ENCODE data around the gene PRIMA1. TPM values are rescaled to one million over a fixed set of nuclear protein-coding genes. Genes with fewer than 3 reads are reported as not detected.

The PRIMA1 gene
- total RNA-seq, 1 experiment from 2014 or later: 0.26 TPM

DNA sequence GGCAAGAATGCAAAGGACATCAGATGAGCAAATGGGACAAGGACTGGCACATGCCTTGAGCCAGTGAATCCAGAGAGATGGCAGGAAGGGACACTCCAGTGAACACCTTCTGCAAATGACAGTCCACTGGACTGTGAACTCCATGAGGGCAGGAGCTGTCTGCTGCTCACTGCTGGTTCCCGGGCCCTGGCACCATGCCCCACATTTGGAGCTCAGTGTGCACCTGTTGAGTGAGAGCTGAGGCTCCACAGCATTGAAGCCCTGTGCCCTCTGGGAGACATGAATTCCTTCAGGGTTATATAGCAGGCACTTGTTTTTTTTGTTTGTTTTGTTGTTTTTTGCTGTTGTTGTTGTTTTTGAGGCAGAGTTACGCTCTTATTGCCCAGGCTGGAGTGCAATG is 13.1 kb downstream of the PRIMA1 start:
- no peak for DNase-seq (ENCODE audit: low read depth, low spot score)
- no TSS peak for BruUV-seq (replicated peaks)
- no peak for TF ChIP-seq CTCF (IDR thresholded peaks at IDR 0.05)
- TF ChIP-seq POLR2AphosphoS5 (IDR thresholded peaks at IDR 0.05; ENCODE audit: low read depth, low read length): no peak
- TF ChIP-seq, protein P1, sequence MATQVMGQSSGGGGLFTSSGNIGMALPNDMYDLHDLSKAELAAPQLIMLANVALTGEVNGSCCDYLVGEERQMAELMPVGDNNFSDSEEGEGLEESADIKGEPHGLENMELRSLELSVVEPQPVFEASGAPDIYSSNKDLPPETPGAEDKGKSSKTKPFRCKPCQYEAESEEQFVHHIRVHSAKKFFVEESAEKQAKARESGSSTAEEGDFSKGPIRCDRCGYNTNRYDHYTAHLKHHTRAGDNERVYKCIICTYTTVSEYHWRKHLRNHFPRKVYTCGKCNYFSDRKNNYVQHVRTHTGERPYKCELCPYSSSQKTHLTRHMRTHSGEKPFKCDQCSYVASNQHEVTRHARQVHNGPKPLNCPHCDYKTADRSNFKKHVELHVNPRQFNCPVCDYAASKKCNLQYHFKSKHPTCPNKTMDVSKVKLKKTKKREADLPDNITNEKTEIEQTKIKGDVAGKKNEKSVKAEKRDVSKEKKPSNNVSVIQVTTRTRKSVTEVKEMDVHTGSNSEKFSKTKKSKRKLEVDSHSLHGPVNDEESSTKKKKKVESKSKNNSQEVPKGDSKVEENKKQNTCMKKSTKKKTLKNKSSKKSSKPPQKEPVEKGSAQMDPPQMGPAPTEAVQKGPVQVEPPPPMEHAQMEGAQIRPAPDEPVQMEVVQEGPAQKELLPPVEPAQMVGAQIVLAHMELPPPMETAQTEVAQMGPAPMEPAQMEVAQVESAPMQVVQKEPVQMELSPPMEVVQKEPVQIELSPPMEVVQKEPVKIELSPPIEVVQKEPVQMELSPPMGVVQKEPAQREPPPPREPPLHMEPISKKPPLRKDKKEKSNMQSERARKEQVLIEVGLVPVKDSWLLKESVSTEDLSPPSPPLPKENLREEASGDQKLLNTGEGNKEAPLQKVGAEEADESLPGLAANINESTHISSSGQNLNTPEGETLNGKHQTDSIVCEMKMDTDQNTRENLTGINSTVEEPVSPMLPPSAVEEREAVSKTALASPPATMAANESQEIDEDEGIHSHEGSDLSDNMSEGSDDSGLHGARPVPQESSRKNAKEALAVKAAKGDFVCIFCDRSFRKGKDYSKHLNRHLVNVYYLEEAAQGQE (IDR thresholded peaks at IDR 0.05; ENCODE audit: insufficient read depth in 1 of 2, low read depth in 2 of 2, low read length in 1 of 2): no peak
- no peak for TF ChIP-seq TCF7L2 (IDR thresholded peaks at IDR 0.05; ENCODE audit: low read depth, low read length)
- TF ChIP-seq SIN3A (IDR thresholded peaks at IDR 0.05; ENCODE audit: borderline replicate concordance, insufficient read depth, low read depth, low read length): no peak
- no peak overlapping the region for H3K27ac ChIP-seq (ENCODE audit: low read length)
- in situ Hi-C loops (cut with HindIII; ENCODE audit: low pct_unique_long_range_greater_than_20kb, low sequenced_read_pairs) (no loop called here), intact Hi-C loops (cut with micrococcal nuclease; ENCODE audit: unreplicated experiment) (no loop called here)
- H3K27me3 ChIP-seq (ENCODE audit: control insufficient read depth, insufficient read depth, low read length): no peaks in the 10 kb centered on the region
- ChIA-PET CTCF (no interaction called here), POLR2A (no interaction called here)
- no peak overlapping the region for H3K4me3 ChIP-seq (ENCODE audit: low read depth in 2 of 2, low read length in 2 of 2)
- no peak for ATAC-seq
- no peaks in the 10 kb centered on the region for H3K9me3 ChIP-seq (ENCODE audit: control insufficient read depth, insufficient read depth, low read depth, low read length)
- H3K36me3 ChIP-seq (ENCODE audit: control insufficient read depth, insufficient read depth, low read length): no peaks in the 10 kb centered on the region
- no peaks in the 10 kb centered on the region for H3K4me1 ChIP-seq (ENCODE audit: control insufficient read depth, insufficient read depth, low read length)

DNA sequence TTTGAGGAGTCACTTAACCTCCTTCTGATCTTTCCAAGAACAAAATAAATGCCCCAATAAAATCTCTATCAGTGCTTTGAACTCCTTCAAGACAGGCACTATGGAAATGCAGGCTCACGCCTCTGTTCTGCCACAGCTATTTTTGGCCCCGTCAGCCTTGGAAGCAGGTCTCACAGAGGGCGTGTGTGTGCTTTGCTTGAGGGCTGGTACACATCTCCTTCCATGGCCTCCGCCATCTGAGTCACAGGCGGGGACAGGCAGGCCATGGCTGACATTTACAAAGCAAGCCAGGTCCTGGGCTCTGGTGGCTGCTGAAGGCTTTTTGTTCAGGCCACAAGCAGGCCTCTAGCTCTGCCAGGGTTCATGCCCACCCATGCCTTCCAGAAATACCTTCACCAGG is 16.0 kb downstream of the PRIMA1 start:
- H3K36me3 ChIP-seq (ENCODE audit: control insufficient read depth, insufficient read depth, low read length): no peaks in the 10 kb centered on the region
- H3K27ac ChIP-seq (ENCODE audit: low read length): no peak overlapping the region
- in situ Hi-C loops (cut with HindIII; ENCODE audit: low pct_unique_long_range_greater_than_20kb, low sequenced_read_pairs) (no loop called here), intact Hi-C loops (cut with micrococcal nuclease; ENCODE audit: unreplicated experiment) (no loop called here)
- TF ChIP-seq, protein P1 (IDR thresholded peaks at IDR 0.05; ENCODE audit: insufficient read depth in 1 of 2, low read depth in 2 of 2, low read length in 1 of 2): no peak
- TF ChIP-seq CTCF (IDR thresholded peaks at IDR 0.05) (no peak), TCF7L2 (IDR thresholded peaks at IDR 0.05; ENCODE audit: low read depth, low read length) (no peak), SIN3A (IDR thresholded peaks at IDR 0.05; ENCODE audit: borderline replicate concordance, insufficient read depth, low read depth, low read length) (no peak), POLR2AphosphoS5 (IDR thresholded peaks at IDR 0.05; ENCODE audit: low read depth, low read length) (no peak)
- no peaks in the 10 kb centered on the region for H3K27me3 ChIP-seq (ENCODE audit: control insufficient read depth, insufficient read depth, low read length)
- ATAC-seq (no peak), DNase-seq (ENCODE audit: low read depth, low spot score) (no peak)
- no peaks in the 10 kb centered on the region for H3K9me3 ChIP-seq (ENCODE audit: control insufficient read depth, insufficient read depth, low read depth, low read length)
- ChIA-PET CTCF (no interaction called here), POLR2A (no interaction called here)
- no TSS peak for BruUV-seq (replicated peaks)
- H3K4me3 ChIP-seq (ENCODE audit: low read depth in 2 of 2, low read length in 2 of 2): no peak overlapping the region
- no peaks in the 10 kb centered on the region for H3K4me1 ChIP-seq (ENCODE audit: control insufficient read depth, insufficient read depth, low read length)

Measured in Panc1 (cell line).